ENCODE data around the gene TDO2.

Gene TDO2

GRCh38 chr4:155954118-155954685 is 50.7 kb downstream of the TDO2 start:
- no peak for DNase-seq (ENCODE audit: low spot score)

GRCh38 chr4:155954939-155955338 is 51.4 kb downstream of the TDO2 start:
- DNase-seq (ENCODE audit: low spot score) = no peak

GRCh38 chr4:155956461-155956860 is 53.0 kb downstream of the TDO2 start:
- DNase-seq (ENCODE audit: low spot score) = no peak

- DNase-seq (ENCODE audit: low spot score) = no peak
These were observed 55.9 kb downstream of the TDO2 start for GRCh38 chr4:155959417-155959816.

- no peak for DNase-seq (ENCODE audit: low spot score)
These were observed 57.0 kb downstream of the TDO2 start for GRCh38 chr4:155960522-155960921.

GRCh38 chr4:155961575-155961974 is 58.1 kb downstream of the TDO2 start:
- DNase-seq (ENCODE audit: low spot score) = no peak

GRCh38 chr4:155962767-155963166 is 59.3 kb downstream of the TDO2 start:
- no peak for DNase-seq (ENCODE audit: low spot score)

- DNase-seq (ENCODE audit: low spot score) = no peak
These were observed 60.8 kb downstream of the TDO2 start for GRCh38 chr4:155964016-155964891.

GRCh38 chr4:155966171-155966570 is 62.7 kb downstream of the TDO2 start:
- no peak for DNase-seq (ENCODE audit: low spot score)

GRCh38 chr4:155966731-155967395 is 63.4 kb downstream of the TDO2 start:
- no peak for DNase-seq (ENCODE audit: low spot score)
